IPS-20b (cell line): ENCODE results near the gene BMS1.
"Not testable (repeated sequence)": the region's sequence is repeated elsewhere in the genome, so short reads cannot be mapped to it uniquely, and the experiment has no call there.

Experiments
- H3K27ac ChIP-seq: one replicate; pipeline ENCODE4 v1.5.1; 2013; ENCODE audit warnings: low read length
- H3K27me3 ChIP-seq: 2 replicates; pipeline ENCODE4 v1.6.1; 2013; ENCODE audit warnings: mild to moderate bottlenecking, low read length, inconsistent platforms; ENCODE audit not compliant: insufficient read depth
- H3K36me3 ChIP-seq: 2 replicates; pipeline ENCODE4 v1.6.1; 2013; ENCODE audit warnings: low read depth, mild to moderate bottlenecking, inconsistent platforms, low read length, moderate library complexity; ENCODE audit not compliant: insufficient read depth
- H3K4me1 ChIP-seq: 2 replicates; pipeline ENCODE4 v1.6.1; 2013; ENCODE audit warnings: mild to moderate bottlenecking, control low read depth, inconsistent platforms, low read length, moderate library complexity; ENCODE audit not compliant: insufficient read depth
- H3K4me3 ChIP-seq: 2 replicates; pipeline ENCODE4 v1.5.1; 2013; ENCODE audit warnings: mild to moderate bottlenecking, low read length, inconsistent platforms
- H3K9ac ChIP-seq: 2 replicates; pipeline ENCODE4 v1.6.1; 2013; ENCODE audit warnings: low read depth, mild to moderate bottlenecking, inconsistent platforms, low read length, moderate library complexity
- H3K9me3 ChIP-seq: 2 replicates; pipeline ENCODE4 v1.6.1; 2013; ENCODE audit warnings: mild to moderate bottlenecking, low read depth, low read length, inconsistent platforms; ENCODE audit not compliant: insufficient read depth

BMS1 gene

GRCh38 chr10:42867571-42867970 is 85.0 kb downstream of the BMS1 start:
- no peaks in the 10 kb centered on the region for H3K36me3 ChIP-seq
- H3K9me3 ChIP-seq, result no peaks in the 10 kb centered on the region
- H3K27me3 ChIP-seq, result peaks cover 28% of the 10 kb centered on the region
- no peak overlapping the region for H3K4me3 ChIP-seq
- no peak overlapping the region for H3K27ac ChIP-seq
- no peak overlapping the region for H3K9ac ChIP-seq
- H3K4me1 ChIP-seq, result peaks cover 4% of the 10 kb centered on the region; the same call in 1 of the 2 replicates

- Histone ChIP-seq H3K4me1 (peaks cover 4% of the 10 kb centered on the region; the same call in 1 of the 2 replicates), H3K27me3 (peaks cover 28% of the 10 kb centered on the region), H3K4me3 (no peak overlapping the region), H3K9me3 (no peaks in the 10 kb centered on the region), H3K36me3 (no peaks in the 10 kb centered on the region), H3K9ac (no peak overlapping the region), H3K27ac (no peak overlapping the region)
Measured at GRCh38 chr10:42868530-42868929, 85.9 kb downstream of the BMS1 start.

- Histone ChIP-seq H3K4me1 (peaks cover 4% of the 10 kb centered on the region; the same call in 1 of the 2 replicates), H3K27me3 (peaks cover 26% of the 10 kb centered on the region), H3K9me3 (no peaks in the 10 kb centered on the region), H3K27ac (no peak overlapping the region), H3K36me3 (no peaks in the 10 kb centered on the region), H3K9ac (no peak overlapping the region), H3K4me3 (no peak overlapping the region)
Measured at GRCh38 chr10:42869977-42870350, 87.4 kb downstream of the BMS1 start.

- not testable (repeated sequence) for H3K36me3 ChIP-seq, H3K4me1 ChIP-seq, H3K27ac ChIP-seq, H3K9me3 ChIP-seq, H3K4me3 ChIP-seq, H3K9ac ChIP-seq
- H3K27me3 ChIP-seq, result peaks cover 13% of the 10 kb centered on the region
Measured at GRCh38 chr10:42871138-42871641, 88.6 kb downstream of the BMS1 start.

GRCh38 chr10:42871823-42872222 is 89.2 kb downstream of the BMS1 start:
- H3K27me3 ChIP-seq, result peaks cover 8% of the 10 kb centered on the region
- no peak overlapping the region for H3K27ac ChIP-seq
- H3K4me3 ChIP-seq, result no peak overlapping the region
- H3K9me3 ChIP-seq, result no peaks in the 10 kb centered on the region
- peaks cover 3% of the 10 kb centered on the region; the same call in 1 of the 2 replicates for H3K4me1 ChIP-seq
- H3K9ac ChIP-seq, result no peak overlapping the region
- no peaks in the 10 kb centered on the region for H3K36me3 ChIP-seq

GRCh38 chr10:42872865-42873435 is 90.4 kb downstream of the BMS1 start:
- Histone ChIP-seq H3K27me3 (no peaks in the 10 kb centered on the region), H3K4me3 (no peak overlapping the region), H3K9ac (no peak overlapping the region), H3K4me1 (no peaks in the 10 kb centered on the region), H3K9me3 (no peaks in the 10 kb centered on the region), H3K27ac (no peak overlapping the region), H3K36me3 (no peaks in the 10 kb centered on the region)

GRCh38 chr10:42874713-42875387 is 92.3 kb downstream of the BMS1 start:
- Histone ChIP-seq H3K9me3 (no peaks in the 10 kb centered on the region), H3K27me3 (no peaks in the 10 kb centered on the region), H3K36me3 (no peaks in the 10 kb centered on the region), H3K9ac (no peak overlapping the region), H3K4me1 (no peaks in the 10 kb centered on the region), H3K27ac (no peak overlapping the region), H3K4me3 (no peak overlapping the region)

- Histone ChIP-seq H3K27ac (no peak overlapping the region), H3K4me3 (no peak overlapping the region), H3K36me3 (no peaks in the 10 kb centered on the region), H3K4me1 (no peaks in the 10 kb centered on the region), H3K9me3 (no peaks in the 10 kb centered on the region), H3K27me3 (no peaks in the 10 kb centered on the region), H3K9ac (no peak overlapping the region)
Measured at GRCh38 chr10:42875388-42875755, 92.8 kb downstream of the BMS1 start.

GRCh38 chr10:42875798-42876341 is 93.3 kb downstream of the BMS1 start:
- Histone ChIP-seq H3K4me3 (no peak overlapping the region), H3K4me1 (no peaks in the 10 kb centered on the region), H3K36me3 (no peaks in the 10 kb centered on the region), H3K9ac (no peak overlapping the region), H3K9me3 (no peaks in the 10 kb centered on the region), H3K27ac (no peak overlapping the region), H3K27me3 (no peaks in the 10 kb centered on the region)

- no peak overlapping the region for H3K4me3 ChIP-seq
- H3K27me3 ChIP-seq, result no peaks in the 10 kb centered on the region
- no peak overlapping the region for H3K9ac ChIP-seq
- no peaks in the 10 kb centered on the region for H3K4me1 ChIP-seq
- no peak overlapping the region for H3K27ac ChIP-seq
- no peaks in the 10 kb centered on the region for H3K36me3 ChIP-seq
- H3K9me3 ChIP-seq, result no peaks in the 10 kb centered on the region
Measured at GRCh38 chr10:42876476-42876875, 93.9 kb downstream of the BMS1 start.

GRCh38 chr10:42876945-42877344 is 94.3 kb downstream of the BMS1 start:
- Histone ChIP-seq H3K9me3 (no peaks in the 10 kb centered on the region; the same call in 1 of the 2 replicates), H3K27ac (no peak overlapping the region), H3K4me3 (no peak overlapping the region), H3K27me3 (no peaks in the 10 kb centered on the region), H3K36me3 (no peaks in the 10 kb centered on the region), H3K9ac (no peak overlapping the region), H3K4me1 (no peaks in the 10 kb centered on the region)

- Histone ChIP-seq H3K27me3 (no peaks in the 10 kb centered on the region), H3K4me1 (no peaks in the 10 kb centered on the region), H3K27ac (no peak overlapping the region), H3K9me3 (no peaks in the 10 kb centered on the region; the same call in 1 of the 2 replicates), H3K4me3 (no peak overlapping the region), H3K36me3 (no peaks in the 10 kb centered on the region), H3K9ac (no peak overlapping the region)
Measured at GRCh38 chr10:42877496-42878030, 95.0 kb downstream of the BMS1 start.
